SH-SY5Y (cell line): ENCODE results near the gene TRPM2.

Experiments
- GATA2 ChIP-seq: IDR thresholded peaks from 2 replicates; pipeline ENCODE4 v1.6.1; 2011; ENCODE audit warnings: mild to moderate bottlenecking, low read depth, low read length
- GATA3 ChIP-seq: IDR thresholded peaks from 2 replicates; pipeline ENCODE4 v1.6.1; 2011; ENCODE audit warnings: low read depth, mild to moderate bottlenecking, low read length, moderate library complexity

GRCh38 chr21:44313451-44313850 is 40.0 kb upstream of the TRPM2 start:
- TF ChIP-seq GATA2 (no peak), GATA3 (no peak)
